Measurements from ENCODE around the gene MAPK8IP3. TPM values are rescaled to one million over a fixed set of nuclear protein-coding genes. Genes with fewer than 3 reads are reported as not detected.

MAPK8IP3 gene
- total RNA-seq, 1 experiment from 2014 or later: 72.3 TPM

DNA sequence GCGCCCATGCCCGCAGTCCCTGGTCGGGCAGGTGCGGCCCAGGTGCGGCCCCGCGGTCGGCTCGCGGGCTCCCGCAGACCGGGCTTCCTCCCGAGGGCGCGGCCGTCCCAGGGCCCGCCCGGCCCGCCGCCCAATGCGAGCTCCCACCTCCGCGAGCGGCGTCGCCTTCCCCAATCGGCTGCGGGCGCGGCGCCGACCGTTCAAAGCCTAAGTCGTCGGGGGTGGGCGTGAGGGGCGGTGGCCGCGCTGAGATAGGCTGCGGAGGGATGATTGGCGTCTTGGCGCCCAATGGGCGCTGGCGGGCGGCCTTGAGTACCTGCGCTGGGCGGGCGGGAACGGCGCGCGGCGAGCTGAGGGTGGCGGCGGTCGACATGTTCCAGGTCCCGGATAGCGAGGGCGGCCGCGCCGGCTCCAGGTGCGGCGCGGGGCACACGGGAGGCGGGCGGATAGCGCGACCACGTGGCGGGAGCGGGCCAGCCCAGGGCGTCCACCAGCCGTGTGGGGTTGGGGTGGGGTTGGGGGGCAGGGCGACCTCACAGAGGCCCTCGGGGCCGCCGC lies 28.0 kb upstream of the MAPK8IP3 start, which contains the start of gene JPT2:
TSS of gene JPT2 (plus strand) at position 338 of the 558 bp plus-strand sequence. CDS start at position 372, 34 bp downstream.
- Mint-ChIP-seq H3K4me3 (peak within 1 kb of the TSS; percentile 90), H3K9me3 (no peaks in the 10 kb centered on the region), H3K36me3 (peaks cover 30% of the 10 kb centered on the region), H3K27me3 (ENCODE audit: low read depth) (no peaks in the 10 kb centered on the region), H3K4me1 (peaks cover 31% of the 10 kb centered on the region), H3K27ac (peak within 1 kb of the TSS; percentile 95)
- ATAC-seq (peak; percentile 95), DNase-seq (ENCODE audit: low spot score) (peak; percentile 98)
- CTCF ChIA-PET: interaction anchor here (0.5 to 2.7 kb wide), 8 partner anchors 25 to 104 kb away, joined by 3 to 36 read pairs (median 4); partner anchors contain the start of genes MAPK8IP3, NUBP2 and SPSB3
- TF ChIP-seq, protein P1, sequence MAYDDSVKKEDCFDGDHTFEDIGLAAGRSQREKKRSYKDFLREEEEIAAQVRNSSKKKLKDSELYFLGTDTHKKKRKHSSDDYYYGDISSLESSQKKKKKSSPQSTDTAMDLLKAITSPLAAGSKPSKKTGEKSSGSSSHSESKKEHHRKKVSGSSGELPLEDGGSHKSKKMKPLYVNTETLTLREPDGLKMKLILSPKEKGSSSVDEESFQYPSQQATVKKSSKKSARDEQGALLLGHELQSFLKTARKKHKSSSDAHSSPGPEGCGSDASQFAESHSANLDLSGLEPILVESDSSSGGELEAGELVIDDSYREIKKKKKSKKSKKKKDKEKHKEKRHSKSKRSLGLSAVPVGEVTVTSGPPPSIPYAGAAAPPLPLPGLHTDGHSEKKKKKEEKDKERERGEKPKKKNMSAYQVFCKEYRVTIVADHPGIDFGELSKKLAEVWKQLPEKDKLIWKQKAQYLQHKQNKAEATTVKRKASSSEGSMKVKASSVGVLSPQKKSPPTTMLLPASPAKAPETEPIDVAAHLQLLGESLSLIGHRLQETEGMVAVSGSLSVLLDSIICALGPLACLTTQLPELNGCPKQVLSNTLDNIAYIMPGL (CRISPR knock-in tag; IDR thresholded peaks at IDR 0.05): peak; percentile 83
- TF ChIP-seq ELF4 (CRISPR knock-in tag; IDR thresholded peaks at IDR 0.05; ENCODE audit: low read depth) (peak; percentile 20; the same call in 1 of the 2 replicates), ZNF671 (CRISPR knock-in tag; IDR thresholded peaks at IDR 0.05) (no peak), GABPB1 (CRISPR knock-in tag; IDR thresholded peaks at IDR 0.05) (peak; percentile 57; the same call in 1 of the 2 replicates), TP53 (CRISPR knock-in tag; IDR thresholded peaks at IDR 0.05) (0 out of 2 replicates have a peak, but pooled peaks have one; percentile 37), TEAD1 (CRISPR knock-in tag; IDR thresholded peaks at IDR 0.05) (no peak), ZNF317 (CRISPR knock-in tag; IDR thresholded peaks at IDR 0.05; ENCODE audit: borderline replicate concordance, low read depth) (no peak), RELA (CRISPR knock-in tag; IDR thresholded peaks at IDR 0.05; ENCODE audit: borderline replicate concordance) (0 out of 2 replicates have a peak, but pooled peaks have one; percentile 54), MYBL2 (CRISPR knock-in tag; IDR thresholded peaks at IDR 0.05) (0 out of 2 replicates have a peak, but pooled peaks have one; percentile 34), NFE2L1 (CRISPR knock-in tag; IDR thresholded peaks at IDR 0.05) (peak; percentile 16; the same call in 1 of the 2 replicates), CREM (CRISPR knock-in tag; IDR thresholded peaks at IDR 0.05) (peak; percentile 56; the same call in 1 of the 2 replicates), SP1 (CRISPR knock-in tag; conservative IDR thresholded peaks at IDR 0.05) (peak; percentile 99), FOXK1 (CRISPR knock-in tag; IDR thresholded peaks at IDR 0.05) (peak; percentile 71; the same call in 1 of the 2 replicates), FOXP1 (CRISPR knock-in tag; IDR thresholded peaks at IDR 0.05; ENCODE audit: borderline replicate concordance) (0 out of 2 replicates have a peak, but pooled peaks have one; percentile 44), ETV6 (CRISPR knock-in tag; IDR thresholded peaks at IDR 0.05) (peak; percentile 30; the same call in 1 of the 2 replicates), NFYB (CRISPR knock-in tag; conservative IDR thresholded peaks at IDR 0.05; ENCODE audit: low read depth) (peak; percentile 99)
- TF ChIP-seq, protein P2, sequence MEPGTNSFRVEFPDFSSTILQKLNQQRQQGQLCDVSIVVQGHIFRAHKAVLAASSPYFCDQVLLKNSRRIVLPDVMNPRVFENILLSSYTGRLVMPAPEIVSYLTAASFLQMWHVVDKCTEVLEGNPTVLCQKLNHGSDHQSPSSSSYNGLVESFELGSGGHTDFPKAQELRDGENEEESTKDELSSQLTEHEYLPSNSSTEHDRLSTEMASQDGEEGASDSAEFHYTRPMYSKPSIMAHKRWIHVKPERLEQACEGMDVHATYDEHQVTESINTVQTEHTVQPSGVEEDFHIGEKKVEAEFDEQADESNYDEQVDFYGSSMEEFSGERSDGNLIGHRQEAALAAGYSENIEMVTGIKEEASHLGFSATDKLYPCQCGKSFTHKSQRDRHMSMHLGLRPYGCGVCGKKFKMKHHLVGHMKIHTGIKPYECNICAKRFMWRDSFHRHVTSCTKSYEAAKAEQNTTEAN (CRISPR knock-in tag; IDR thresholded peaks at IDR 0.05): no peak
- TF ChIP-seq, protein P3, sequence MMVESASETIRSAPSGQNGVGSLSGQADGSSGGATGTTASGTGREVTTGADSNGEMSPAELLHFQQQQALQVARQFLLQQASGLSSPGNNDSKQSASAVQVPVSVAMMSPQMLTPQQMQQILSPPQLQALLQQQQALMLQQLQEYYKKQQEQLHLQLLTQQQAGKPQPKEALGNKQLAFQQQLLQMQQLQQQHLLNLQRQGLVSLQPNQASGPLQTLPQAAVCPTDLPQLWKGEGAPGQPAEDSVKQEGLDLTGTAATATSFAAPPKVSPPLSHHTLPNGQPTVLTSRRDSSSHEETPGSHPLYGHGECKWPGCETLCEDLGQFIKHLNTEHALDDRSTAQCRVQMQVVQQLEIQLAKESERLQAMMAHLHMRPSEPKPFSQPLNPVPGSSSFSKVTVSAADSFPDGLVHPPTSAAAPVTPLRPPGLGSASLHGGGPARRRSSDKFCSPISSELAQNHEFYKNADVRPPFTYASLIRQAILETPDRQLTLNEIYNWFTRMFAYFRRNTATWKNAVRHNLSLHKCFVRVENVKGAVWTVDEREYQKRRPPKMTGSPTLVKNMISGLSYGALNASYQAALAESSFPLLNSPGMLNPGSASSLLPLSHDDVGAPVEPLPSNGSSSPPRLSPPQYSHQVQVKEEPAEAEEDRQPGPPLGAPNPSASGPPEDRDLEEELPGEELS (CRISPR knock-in tag; IDR thresholded peaks at IDR 0.05): peak; percentile 36
- TF ChIP-seq, protein P4, sequence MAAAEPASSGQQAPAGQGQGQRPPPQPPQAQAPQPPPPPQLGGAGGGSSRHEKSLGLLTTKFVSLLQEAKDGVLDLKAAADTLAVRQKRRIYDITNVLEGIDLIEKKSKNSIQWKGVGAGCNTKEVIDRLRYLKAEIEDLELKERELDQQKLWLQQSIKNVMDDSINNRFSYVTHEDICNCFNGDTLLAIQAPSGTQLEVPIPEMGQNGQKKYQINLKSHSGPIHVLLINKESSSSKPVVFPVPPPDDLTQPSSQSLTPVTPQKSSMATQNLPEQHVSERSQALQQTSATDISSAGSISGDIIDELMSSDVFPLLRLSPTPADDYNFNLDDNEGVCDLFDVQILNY (CRISPR knock-in tag; IDR thresholded peaks at IDR 0.05): peak; percentile 87
- TF ChIP-seq, protein P5, sequence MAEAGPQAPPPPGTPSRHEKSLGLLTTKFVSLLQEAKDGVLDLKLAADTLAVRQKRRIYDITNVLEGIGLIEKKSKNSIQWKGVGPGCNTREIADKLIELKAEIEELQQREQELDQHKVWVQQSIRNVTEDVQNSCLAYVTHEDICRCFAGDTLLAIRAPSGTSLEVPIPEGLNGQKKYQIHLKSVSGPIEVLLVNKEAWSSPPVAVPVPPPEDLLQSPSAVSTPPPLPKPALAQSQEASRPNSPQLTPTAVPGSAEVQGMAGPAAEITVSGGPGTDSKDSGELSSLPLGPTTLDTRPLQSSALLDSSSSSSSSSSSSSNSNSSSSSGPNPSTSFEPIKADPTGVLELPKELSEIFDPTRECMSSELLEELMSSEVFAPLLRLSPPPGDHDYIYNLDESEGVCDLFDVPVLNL (CRISPR knock-in tag; IDR thresholded peaks at IDR 0.05; ENCODE audit: borderline replicate concordance, low read depth): peak; percentile 72
- TF ChIP-seq, protein P6, sequence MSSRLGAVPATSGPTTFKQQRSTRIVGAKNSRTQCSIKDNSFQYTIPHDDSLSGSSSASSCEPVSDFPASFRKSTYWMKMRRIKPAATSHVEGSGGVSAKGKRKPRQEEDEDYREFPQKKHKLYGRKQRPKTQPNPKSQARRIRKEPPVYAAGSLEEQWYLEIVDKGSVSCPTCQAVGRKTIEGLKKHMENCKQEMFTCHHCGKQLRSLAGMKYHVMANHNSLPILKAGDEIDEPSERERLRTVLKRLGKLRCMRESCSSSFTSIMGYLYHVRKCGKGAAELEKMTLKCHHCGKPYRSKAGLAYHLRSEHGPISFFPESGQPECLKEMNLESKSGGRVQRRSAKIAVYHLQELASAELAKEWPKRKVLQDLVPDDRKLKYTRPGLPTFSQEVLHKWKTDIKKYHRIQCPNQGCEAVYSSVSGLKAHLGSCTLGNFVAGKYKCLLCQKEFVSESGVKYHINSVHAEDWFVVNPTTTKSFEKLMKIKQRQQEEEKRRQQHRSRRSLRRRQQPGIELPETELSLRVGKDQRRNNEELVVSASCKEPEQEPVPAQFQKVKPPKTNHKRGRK (CRISPR knock-in tag; IDR thresholded peaks at IDR 0.05; ENCODE audit: borderline replicate concordance): no peak
- POLR2A ChIA-PET: interaction anchor here (0.6 to 2.1 kb wide), 7 partner anchors 10 to 1427 kb away, joined by 3 to 12 read pairs (median 4); partner anchors contain the start of genes MAPK8IP3 and UQCC4
